ENCODE data around the gene ARHGAP5. TPM values are rescaled to one million over a fixed set of nuclear protein-coding genes. Genes with fewer than 3 reads are reported as not detected.

The ARHGAP5 gene
- total RNA-seq, 1 experiment from 2014 or later, result 66.9 TPM

DNA sequence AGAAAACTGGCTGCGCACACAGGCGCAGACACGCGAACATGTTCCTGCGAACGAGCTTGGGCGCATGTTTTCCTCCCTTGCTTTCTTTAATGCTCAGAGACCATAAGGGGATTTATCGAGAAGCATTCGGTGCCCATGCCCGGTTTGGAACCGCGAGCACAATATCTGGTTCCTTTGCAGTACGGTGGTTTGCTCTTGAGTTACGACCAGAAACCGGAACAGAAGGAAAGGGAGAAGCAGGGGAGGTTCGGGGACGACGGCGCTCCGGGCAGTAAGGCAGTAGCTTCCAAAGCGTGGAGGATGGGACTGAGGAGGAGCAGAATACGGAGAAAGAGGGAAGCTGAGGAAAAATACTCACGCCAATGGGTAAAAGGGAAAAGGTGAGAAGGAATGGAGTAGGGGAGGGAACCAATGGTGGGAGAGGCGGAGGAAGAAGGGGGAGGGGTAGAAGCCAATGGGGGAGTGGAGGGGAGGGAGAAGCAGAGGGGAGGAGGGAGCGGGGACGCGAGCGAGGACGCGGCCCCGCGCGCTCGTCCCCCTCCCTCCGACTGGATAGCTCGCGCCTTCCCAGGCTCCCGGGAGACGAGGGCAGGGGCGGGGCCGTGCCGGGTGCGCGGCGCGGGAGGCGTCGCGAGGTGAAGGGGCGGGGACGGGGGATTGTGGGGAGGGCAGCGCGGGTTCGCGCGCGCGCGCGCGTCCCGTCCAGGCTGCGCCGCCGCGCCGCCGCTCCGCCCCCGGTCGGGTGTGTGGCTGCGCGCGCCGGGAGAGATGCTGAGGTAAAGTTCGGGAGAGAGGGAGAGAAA, 625 bp upstream of the ARHGAP5 start:
- Mint-ChIP-seq H3K27me3 (ENCODE audit: low read depth) (no peaks in the 10 kb centered on the region), H3K4me3 (peak overlapping the region; percentile 99), H3K27ac (peak overlapping the region; percentile 99), H3K4me1 (peaks cover 43% of the 10 kb centered on the region), H3K9me3 (no peaks in the 10 kb centered on the region), H3K36me3 (no peaks in the 10 kb centered on the region)
- ChIA-PET POLR2A (interaction anchor here (0.6 to 2.1 kb wide), 8 partner anchors 9 to 656 kb away, joined by 3 to 11 read pairs (median 4); partner anchors contain the start of genes DTD2, HEATR5A, RNU6-7 and RNU6-8), CTCF (interaction anchor here (0.7 to 2.0 kb wide), 5 partner anchors 9 to 821 kb away, joined by 3 to 7 read pairs (median 7); partner anchors contain the start of gene RNU6-8)
- TF ChIP-seq SP1 (CRISPR knock-in tag; conservative IDR thresholded peaks at IDR 0.05) (no peak), GTF2I (CRISPR knock-in tag; conservative IDR thresholded peaks at IDR 0.05) (no peak), ZNF138 (CRISPR knock-in tag; conservative IDR thresholded peaks at IDR 0.05) (no peak), JAZF1 (CRISPR knock-in tag; IDR thresholded peaks at IDR 0.05) (no peak), MXD4 (CRISPR knock-in tag; IDR thresholded peaks at IDR 0.05; ENCODE audit: borderline replicate concordance) (no peak), TP53 (CRISPR knock-in tag; IDR thresholded peaks at IDR 0.05) (no peak), GABPB1 (CRISPR knock-in tag; IDR thresholded peaks at IDR 0.05) (peak; percentile 69; the same call in 1 of the 2 replicates)
- TF ChIP-seq, protein P1, sequence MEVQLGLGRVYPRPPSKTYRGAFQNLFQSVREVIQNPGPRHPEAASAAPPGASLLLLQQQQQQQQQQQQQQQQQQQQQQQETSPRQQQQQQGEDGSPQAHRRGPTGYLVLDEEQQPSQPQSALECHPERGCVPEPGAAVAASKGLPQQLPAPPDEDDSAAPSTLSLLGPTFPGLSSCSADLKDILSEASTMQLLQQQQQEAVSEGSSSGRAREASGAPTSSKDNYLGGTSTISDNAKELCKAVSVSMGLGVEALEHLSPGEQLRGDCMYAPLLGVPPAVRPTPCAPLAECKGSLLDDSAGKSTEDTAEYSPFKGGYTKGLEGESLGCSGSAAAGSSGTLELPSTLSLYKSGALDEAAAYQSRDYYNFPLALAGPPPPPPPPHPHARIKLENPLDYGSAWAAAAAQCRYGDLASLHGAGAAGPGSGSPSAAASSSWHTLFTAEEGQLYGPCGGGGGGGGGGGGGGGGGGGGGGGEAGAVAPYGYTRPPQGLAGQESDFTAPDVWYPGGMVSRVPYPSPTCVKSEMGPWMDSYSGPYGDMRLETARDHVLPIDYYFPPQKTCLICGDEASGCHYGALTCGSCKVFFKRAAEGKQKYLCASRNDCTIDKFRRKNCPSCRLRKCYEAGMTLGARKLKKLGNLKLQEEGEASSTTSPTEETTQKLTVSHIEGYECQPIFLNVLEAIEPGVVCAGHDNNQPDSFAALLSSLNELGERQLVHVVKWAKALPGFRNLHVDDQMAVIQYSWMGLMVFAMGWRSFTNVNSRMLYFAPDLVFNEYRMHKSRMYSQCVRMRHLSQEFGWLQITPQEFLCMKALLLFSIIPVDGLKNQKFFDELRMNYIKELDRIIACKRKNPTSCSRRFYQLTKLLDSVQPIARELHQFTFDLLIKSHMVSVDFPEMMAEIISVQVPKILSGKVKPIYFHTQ (CRISPR knock-in tag; IDR thresholded peaks at IDR 0.05), result no peak
- TF ChIP-seq, protein P2, sequence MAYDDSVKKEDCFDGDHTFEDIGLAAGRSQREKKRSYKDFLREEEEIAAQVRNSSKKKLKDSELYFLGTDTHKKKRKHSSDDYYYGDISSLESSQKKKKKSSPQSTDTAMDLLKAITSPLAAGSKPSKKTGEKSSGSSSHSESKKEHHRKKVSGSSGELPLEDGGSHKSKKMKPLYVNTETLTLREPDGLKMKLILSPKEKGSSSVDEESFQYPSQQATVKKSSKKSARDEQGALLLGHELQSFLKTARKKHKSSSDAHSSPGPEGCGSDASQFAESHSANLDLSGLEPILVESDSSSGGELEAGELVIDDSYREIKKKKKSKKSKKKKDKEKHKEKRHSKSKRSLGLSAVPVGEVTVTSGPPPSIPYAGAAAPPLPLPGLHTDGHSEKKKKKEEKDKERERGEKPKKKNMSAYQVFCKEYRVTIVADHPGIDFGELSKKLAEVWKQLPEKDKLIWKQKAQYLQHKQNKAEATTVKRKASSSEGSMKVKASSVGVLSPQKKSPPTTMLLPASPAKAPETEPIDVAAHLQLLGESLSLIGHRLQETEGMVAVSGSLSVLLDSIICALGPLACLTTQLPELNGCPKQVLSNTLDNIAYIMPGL (CRISPR knock-in tag; IDR thresholded peaks at IDR 0.05), result peak; percentile 35; the same call in 1 of the 2 replicates
- TF ChIP-seq, protein P3, sequence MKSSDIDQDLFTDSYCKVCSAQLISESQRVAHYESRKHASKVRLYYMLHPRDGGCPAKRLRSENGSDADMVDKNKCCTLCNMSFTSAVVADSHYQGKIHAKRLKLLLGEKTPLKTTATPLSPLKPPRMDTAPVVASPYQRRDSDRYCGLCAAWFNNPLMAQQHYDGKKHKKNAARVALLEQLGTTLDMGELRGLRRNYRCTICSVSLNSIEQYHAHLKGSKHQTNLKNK (CRISPR knock-in tag; IDR thresholded peaks at IDR 0.05), result no peak
- TF ChIP-seq, protein P4, sequence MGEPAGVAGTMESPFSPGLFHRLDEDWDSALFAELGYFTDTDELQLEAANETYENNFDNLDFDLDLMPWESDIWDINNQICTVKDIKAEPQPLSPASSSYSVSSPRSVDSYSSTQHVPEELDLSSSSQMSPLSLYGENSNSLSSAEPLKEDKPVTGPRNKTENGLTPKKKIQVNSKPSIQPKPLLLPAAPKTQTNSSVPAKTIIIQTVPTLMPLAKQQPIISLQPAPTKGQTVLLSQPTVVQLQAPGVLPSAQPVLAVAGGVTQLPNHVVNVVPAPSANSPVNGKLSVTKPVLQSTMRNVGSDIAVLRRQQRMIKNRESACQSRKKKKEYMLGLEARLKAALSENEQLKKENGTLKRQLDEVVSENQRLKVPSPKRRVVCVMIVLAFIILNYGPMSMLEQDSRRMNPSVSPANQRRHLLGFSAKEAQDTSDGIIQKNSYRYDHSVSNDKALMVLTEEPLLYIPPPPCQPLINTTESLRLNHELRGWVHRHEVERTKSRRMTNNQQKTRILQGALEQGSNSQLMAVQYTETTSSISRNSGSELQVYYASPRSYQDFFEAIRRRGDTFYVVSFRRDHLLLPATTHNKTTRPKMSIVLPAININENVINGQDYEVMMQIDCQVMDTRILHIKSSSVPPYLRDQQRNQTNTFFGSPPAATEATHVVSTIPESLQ (CRISPR knock-in tag; IDR thresholded peaks at IDR 0.05), result no peak
- TF ChIP-seq, protein P5, sequence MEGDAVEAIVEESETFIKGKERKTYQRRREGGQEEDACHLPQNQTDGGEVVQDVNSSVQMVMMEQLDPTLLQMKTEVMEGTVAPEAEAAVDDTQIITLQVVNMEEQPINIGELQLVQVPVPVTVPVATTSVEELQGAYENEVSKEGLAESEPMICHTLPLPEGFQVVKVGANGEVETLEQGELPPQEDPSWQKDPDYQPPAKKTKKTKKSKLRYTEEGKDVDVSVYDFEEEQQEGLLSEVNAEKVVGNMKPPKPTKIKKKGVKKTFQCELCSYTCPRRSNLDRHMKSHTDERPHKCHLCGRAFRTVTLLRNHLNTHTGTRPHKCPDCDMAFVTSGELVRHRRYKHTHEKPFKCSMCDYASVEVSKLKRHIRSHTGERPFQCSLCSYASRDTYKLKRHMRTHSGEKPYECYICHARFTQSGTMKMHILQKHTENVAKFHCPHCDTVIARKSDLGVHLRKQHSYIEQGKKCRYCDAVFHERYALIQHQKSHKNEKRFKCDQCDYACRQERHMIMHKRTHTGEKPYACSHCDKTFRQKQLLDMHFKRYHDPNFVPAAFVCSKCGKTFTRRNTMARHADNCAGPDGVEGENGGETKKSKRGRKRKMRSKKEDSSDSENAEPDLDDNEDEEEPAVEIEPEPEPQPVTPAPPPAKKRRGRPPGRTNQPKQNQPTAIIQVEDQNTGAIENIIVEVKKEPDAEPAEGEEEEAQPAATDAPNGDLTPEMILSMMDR (IDR thresholded peaks at IDR 0.05), result no peak
- TF ChIP-seq, protein P6, sequence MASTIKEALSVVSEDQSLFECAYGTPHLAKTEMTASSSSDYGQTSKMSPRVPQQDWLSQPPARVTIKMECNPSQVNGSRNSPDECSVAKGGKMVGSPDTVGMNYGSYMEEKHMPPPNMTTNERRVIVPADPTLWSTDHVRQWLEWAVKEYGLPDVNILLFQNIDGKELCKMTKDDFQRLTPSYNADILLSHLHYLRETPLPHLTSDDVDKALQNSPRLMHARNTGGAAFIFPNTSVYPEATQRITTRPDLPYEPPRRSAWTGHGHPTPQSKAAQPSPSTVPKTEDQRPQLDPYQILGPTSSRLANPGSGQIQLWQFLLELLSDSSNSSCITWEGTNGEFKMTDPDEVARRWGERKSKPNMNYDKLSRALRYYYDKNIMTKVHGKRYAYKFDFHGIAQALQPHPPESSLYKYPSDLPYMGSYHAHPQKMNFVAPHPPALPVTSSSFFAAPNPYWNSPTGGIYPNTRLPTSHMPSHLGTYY (CRISPR knock-in tag; IDR thresholded peaks at IDR 0.05), result no peak
- TF ChIP-seq, protein P7, sequence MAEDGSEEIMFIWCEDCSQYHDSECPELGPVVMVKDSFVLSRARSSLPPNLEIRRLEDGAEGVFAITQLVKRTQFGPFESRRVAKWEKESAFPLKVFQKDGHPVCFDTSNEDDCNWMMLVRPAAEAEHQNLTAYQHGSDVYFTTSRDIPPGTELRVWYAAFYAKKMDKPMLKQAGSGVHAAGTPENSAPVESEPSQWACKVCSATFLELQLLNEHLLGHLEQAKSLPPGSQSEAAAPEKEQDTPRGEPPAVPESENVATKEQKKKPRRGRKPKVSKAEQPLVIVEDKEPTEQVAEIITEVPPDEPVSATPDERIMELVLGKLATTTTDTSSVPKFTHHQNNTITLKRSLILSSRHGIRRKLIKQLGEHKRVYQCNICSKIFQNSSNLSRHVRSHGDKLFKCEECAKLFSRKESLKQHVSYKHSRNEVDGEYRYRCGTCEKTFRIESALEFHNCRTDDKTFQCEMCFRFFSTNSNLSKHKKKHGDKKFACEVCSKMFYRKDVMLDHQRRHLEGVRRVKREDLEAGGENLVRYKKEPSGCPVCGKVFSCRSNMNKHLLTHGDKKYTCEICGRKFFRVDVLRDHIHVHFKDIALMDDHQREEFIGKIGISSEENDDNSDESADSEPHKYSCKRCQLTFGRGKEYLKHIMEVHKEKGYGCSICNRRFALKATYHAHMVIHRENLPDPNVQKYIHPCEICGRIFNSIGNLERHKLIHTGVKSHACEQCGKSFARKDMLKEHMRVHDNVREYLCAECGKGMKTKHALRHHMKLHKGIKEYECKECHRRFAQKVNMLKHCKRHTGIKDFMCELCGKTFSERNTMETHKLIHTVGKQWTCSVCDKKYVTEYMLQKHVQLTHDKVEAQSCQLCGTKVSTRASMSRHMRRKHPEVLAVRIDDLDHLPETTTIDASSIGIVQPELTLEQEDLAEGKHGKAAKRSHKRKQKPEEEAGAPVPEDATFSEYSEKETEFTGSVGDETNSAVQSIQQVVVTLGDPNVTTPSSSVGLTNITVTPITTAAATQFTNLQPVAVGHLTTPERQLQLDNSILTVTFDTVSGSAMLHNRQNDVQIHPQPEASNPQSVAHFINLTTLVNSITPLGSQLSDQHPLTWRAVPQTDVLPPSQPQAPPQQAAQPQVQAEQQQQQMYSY (CRISPR knock-in tag; IDR thresholded peaks at IDR 0.05), result peak; percentile 93
- TF ChIP-seq, protein P8, sequence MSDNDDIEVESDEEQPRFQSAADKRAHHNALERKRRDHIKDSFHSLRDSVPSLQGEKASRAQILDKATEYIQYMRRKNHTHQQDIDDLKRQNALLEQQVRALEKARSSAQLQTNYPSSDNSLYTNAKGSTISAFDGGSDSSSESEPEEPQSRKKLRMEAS (CRISPR knock-in tag; IDR thresholded peaks at IDR 0.05), result peak; percentile 51
- DNase-seq (ENCODE audit: low spot score) (peak; percentile 95), ATAC-seq (peak; percentile 87)
